PFSK-1 (cell line): Measurements from ENCODE around the gene CDYL.

ENCODE experiments used
- FOXP2 ChIP-seq: optimal IDR thresholded peaks from 2 replicates; pipeline ENCODE3; 2011; ENCODE audit warnings: borderline replicate concordance, control low read depth, inconsistent platforms; ENCODE audit not compliant: insufficient read depth; ENCODE audit errors: extremely low read length, extremely low read depth
- POLR2AphosphoS5 ChIP-seq: IDR thresholded peaks from 2 replicates; pipeline ENCODE4 v1.6.1; 2012; ENCODE audit warnings: low read depth, mild to moderate bottlenecking, control low read depth, low read length, moderate library complexity
- SIN3A ChIP-seq: IDR thresholded peaks from 2 replicates; pipeline ENCODE4 v1.6.1; 2012; ENCODE audit warnings: mild to moderate bottlenecking, low read length, moderate library complexity, borderline replicate concordance; ENCODE audit not compliant: insufficient read depth
- TAF1 ChIP-seq: IDR thresholded peaks from 2 replicates; pipeline ENCODE4 v1.6.1; 2012; ENCODE audit warnings: low read length, control low read depth, borderline replicate concordance; ENCODE audit not compliant: insufficient read depth
- TF ChIP-seq, protein P1 (sequence below), 2 experiments: IDR thresholded peaks; 2 replicates each; pipeline versions ENCODE4 v1.6.1 to v1.8.0; 2011 to 2012; ENCODE audit warnings: low read depth in 2 of 2, low read length in 2 of 2, control low read depth in 1 of 2, inconsistent platforms in 1 of 2, mild to moderate bottlenecking in 1 of 2, moderate library complexity in 1 of 2; ENCODE audit not compliant: insufficient read depth in 1 of 2

CDYL gene

DNA sequence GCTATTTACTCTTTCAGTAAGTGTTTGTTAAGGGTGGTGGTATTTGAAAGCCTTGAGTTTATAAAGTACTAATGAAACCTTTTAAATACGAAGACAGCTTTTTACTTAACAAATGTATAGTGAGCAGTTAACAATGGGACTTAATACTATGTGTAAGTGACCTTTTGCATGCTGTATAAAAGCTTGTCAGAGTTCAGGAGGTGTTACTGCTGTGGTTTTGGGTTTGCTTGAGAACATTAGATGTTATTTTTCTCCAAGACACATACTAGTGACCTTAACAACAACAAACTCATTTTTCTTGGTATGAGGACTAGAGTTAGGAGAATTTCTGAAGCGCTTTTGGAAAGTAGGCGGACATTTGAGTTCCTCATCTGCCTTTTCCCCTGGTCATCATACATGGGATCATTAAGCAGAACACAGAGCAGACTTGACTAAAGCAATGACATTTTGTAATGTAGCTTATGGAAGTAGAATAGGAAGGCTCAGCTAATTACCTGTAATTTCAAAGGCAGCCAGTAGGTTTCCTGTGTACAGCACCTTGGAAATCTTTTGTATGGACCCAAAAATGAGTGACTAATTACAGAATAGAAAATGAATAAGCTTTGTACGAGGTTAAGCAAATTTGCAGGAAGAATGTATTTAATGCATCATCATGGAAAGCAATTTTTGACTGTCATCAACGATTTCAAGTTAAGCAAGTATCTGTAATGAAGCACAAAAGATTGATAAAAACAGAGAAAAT is 14.1 kb downstream of the CDYL start:
- TF ChIP-seq, protein P1, sequence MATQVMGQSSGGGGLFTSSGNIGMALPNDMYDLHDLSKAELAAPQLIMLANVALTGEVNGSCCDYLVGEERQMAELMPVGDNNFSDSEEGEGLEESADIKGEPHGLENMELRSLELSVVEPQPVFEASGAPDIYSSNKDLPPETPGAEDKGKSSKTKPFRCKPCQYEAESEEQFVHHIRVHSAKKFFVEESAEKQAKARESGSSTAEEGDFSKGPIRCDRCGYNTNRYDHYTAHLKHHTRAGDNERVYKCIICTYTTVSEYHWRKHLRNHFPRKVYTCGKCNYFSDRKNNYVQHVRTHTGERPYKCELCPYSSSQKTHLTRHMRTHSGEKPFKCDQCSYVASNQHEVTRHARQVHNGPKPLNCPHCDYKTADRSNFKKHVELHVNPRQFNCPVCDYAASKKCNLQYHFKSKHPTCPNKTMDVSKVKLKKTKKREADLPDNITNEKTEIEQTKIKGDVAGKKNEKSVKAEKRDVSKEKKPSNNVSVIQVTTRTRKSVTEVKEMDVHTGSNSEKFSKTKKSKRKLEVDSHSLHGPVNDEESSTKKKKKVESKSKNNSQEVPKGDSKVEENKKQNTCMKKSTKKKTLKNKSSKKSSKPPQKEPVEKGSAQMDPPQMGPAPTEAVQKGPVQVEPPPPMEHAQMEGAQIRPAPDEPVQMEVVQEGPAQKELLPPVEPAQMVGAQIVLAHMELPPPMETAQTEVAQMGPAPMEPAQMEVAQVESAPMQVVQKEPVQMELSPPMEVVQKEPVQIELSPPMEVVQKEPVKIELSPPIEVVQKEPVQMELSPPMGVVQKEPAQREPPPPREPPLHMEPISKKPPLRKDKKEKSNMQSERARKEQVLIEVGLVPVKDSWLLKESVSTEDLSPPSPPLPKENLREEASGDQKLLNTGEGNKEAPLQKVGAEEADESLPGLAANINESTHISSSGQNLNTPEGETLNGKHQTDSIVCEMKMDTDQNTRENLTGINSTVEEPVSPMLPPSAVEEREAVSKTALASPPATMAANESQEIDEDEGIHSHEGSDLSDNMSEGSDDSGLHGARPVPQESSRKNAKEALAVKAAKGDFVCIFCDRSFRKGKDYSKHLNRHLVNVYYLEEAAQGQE (IDR thresholded peaks at IDR 0.05; ENCODE audit: insufficient read depth in 1 of 2, low read depth in 2 of 2, low read length in 2 of 2): no peak
- TF ChIP-seq TAF1: no peak
- TF ChIP-seq FOXP2: no peak
- no peak for TF ChIP-seq SIN3A
- no peak for TF ChIP-seq POLR2AphosphoS5

DNA sequence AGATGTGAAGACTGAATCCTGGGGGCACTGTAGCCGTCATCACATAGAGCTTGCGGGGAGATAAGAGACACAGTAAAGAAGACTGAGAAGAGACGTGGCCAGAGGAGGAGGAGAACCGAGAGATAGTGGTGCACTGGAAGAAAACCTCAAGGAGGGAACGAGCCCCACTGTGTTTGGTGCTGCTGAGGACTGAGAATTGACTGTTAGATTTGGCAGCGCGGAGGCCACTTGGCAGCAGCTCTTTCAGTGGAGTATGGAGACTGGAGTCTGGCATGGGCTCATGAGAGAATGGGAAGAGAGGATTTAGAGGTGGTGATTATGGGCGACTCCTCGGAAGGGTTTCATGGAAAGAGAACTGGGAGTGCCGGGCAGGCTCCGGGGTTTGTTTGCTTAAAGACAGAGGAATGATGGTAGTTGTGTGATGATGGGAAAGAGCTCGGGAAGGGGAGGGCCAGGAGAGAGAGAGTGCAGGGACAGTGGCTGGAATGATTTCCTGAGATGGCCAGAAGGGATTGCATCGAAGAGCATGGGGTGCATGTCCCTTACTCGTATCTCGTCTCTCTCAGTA is 18.0 kb downstream of the CDYL start:
- TF ChIP-seq FOXP2 (no peak), POLR2AphosphoS5 (no peak), SIN3A (no peak), TAF1 (no peak)
- TF ChIP-seq, protein P1 (IDR thresholded peaks at IDR 0.05; ENCODE audit: insufficient read depth in 1 of 2, low read depth in 2 of 2, low read length in 2 of 2): no peak

DNA sequence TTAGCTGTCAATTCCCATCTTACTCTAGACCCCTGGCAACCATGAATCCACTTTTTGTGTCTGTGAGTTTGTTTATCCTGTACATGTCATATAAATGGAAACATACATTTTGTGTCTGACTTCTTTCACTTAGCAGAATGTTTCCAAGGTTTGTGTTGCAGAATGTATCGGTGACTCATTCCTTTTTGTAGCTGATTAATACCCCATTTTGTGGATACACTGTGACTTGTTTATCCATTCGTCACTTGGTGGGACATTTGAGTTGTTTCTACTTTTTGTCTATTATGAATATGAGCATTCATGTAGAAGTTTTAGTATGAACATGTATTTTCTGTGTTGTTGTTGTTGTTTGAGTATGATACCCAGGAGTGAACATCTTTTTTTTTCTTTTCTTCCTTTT is 21.4 kb downstream of the CDYL start:
- TF ChIP-seq SIN3A (no peak), TAF1 (no peak), FOXP2 (no peak), POLR2AphosphoS5 (no peak)
- TF ChIP-seq, protein P1 (IDR thresholded peaks at IDR 0.05; ENCODE audit: insufficient read depth in 1 of 2, low read depth in 2 of 2, low read length in 2 of 2): no peak

DNA sequence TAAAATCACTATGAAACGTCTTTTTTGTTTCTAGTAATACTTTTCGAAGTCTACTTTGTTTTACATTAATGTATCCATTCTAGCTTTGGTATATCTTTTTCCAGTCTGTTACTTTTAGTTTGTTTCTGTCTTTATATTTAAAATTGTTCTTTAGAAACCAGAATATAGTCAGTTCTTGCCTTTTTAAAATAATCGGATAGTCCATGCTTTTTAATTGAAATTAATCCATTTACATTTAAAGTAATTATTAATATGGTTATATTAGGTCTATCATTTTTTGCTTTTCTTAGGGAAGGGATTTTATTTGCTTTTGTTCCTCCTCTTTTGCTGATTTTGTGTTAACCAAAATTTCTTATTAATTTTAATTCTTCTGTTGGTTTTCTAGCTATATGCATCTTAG is 23.7 kb downstream of the CDYL start:
- TF ChIP-seq FOXP2: no peak
- TF ChIP-seq, protein P1 (IDR thresholded peaks at IDR 0.05; ENCODE audit: insufficient read depth in 1 of 2, low read depth in 2 of 2, low read length in 2 of 2): no peak
- TF ChIP-seq SIN3A: no peak
- no peak for TF ChIP-seq TAF1

DNA sequence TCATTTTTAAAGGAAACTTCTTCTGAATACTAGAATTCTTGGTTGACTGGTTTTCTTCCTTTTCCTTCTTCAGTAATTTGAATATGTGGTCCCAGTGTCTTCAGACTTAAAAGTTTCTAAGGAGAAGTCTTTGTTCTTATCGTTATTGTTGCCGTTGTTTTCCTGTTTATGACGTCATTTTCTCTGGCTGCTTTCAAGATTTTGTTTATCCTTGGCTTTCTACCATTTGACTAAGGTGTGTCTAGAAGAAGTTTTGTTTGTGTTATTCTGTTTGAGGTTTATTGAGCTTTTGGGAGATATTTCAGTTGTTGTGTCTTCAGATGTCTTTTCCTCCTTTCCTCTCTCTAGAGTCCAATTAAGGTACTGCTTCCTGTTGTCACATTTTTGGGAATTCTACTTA is 24.5 kb downstream of the CDYL start:
- TF ChIP-seq, protein P1 (IDR thresholded peaks at IDR 0.05; ENCODE audit: insufficient read depth in 1 of 2, low read depth in 2 of 2, low read length in 2 of 2): no peak
- no peak for TF ChIP-seq FOXP2
- no peak for TF ChIP-seq SIN3A
- TF ChIP-seq POLR2AphosphoS5: no peak
- no peak for TF ChIP-seq TAF1
